Fibroblast of lung (primary cell): Measurements from ENCODE around the gene RAC3. TPM values are rescaled to one million over a fixed set of nuclear protein-coding genes. Genes with fewer than 3 reads are reported as not detected.

ENCODE experiments used
- DNase-seq, 2 donors: peaks; one replicate each; pipeline versions ENCODE4 v3.0.0 to v3.0.0-alpha.2; 2010; ENCODE audit warnings: low read depth in 2 of 2
- H2AFZ ChIP-seq: 2 replicates; pipeline ENCODE4 v1.5.1; 2012; ENCODE audit warnings: low read length, control low read depth, inconsistent platforms
- H3K27ac ChIP-seq: 2 replicates; pipeline ENCODE4 v1.5.1; 2011; ENCODE audit warnings: low read length, control low read depth; ENCODE audit not compliant: insufficient read depth
- H3K27me3 ChIP-seq: 2 replicates; pipeline ENCODE4 v1.5.1; 2011; ENCODE audit warnings: mild to moderate bottlenecking, low read length; ENCODE audit not compliant: control insufficient read depth, insufficient read depth
- H3K36me3 ChIP-seq: 2 replicates; pipeline ENCODE4 v1.5.1; 2011; ENCODE audit warnings: low read length; ENCODE audit not compliant: control insufficient read depth, insufficient read depth
- H3K4me1 ChIP-seq: 2 replicates; pipeline ENCODE4 v1.5.1; 2011; ENCODE audit warnings: low read length; ENCODE audit not compliant: control insufficient read depth, insufficient read depth; ENCODE audit errors: extremely low read depth
- H3K4me2 ChIP-seq: 2 replicates; pipeline ENCODE4 v1.5.1; 2011; ENCODE audit warnings: low read length, control low read depth; ENCODE audit not compliant: insufficient read depth; ENCODE audit errors: extremely low read depth
- H3K4me3 ChIP-seq, 4 experiments: fragments of 200-600 bp in 1 of 4; sonication (generic) in 1 of 4; replicated peaks in 1 of 4; 2 replicates each; pipeline ENCODE4 v1.5.1; 2011 to 2016; ENCODE audit warnings: low read length in 4 of 4, low read depth in 3 of 4, mild to moderate bottlenecking in 3 of 4, control low read depth in 2 of 4, inconsistent platforms in 1 of 4, mixed read lengths in 1 of 4; ENCODE audit not compliant: insufficient read depth in 1 of 4; ENCODE audit errors: control extremely low read depth in 1 of 4
- H3K79me2 ChIP-seq: 2 replicates; pipeline ENCODE4 v1.5.1; 2012; ENCODE audit warnings: mild to moderate bottlenecking, low read length, inconsistent platforms; ENCODE audit not compliant: control insufficient read depth, insufficient read depth
- H3K9ac ChIP-seq: 2 replicates; pipeline ENCODE4 v1.5.1; 2011; ENCODE audit warnings: mild to moderate bottlenecking, low read length, control low read depth; ENCODE audit not compliant: insufficient read depth
- H3K9me3 ChIP-seq: 2 replicates; pipeline ENCODE4 v1.5.1; 2012; ENCODE audit warnings: low read depth, low read length; ENCODE audit not compliant: control insufficient read depth, insufficient read depth
- H4K20me1 ChIP-seq: 2 replicates; pipeline ENCODE4 v1.5.1; 2011; ENCODE audit warnings: low read length; ENCODE audit not compliant: control insufficient read depth, insufficient read depth; ENCODE audit errors: extremely low read depth
- EZH2 ChIP-seq: IDR thresholded peaks from 2 replicates; pipeline ENCODE4 v1.5.1; 2012; ENCODE audit warnings: low read length, control low read depth, mild to moderate bottlenecking; ENCODE audit errors: missing control alignments
- polyA plus RNA-seq, 2 donors: library from polyadenylated mRNA; depleted of rRNA in 1 of 2; stranded (reverse) in 1 of 2; unstranded in 1 of 2; fragments of >200 nt; gene quantifications; 2 replicates each; pipeline ENCODE4 v1.2.1, GENCODE V29; 2011 to 2012; ENCODE audit warnings: missing spikeins in 1 of 2
- total RNA-seq: library from RNA; depleted of rRNA; stranded (reverse); fragments of >200 nt; gene quantifications from 2 replicates; pipeline ENCODE4 v1.2.1, GENCODE V29; 2014
- TF ChIP-seq, protein P1 (sequence below), 2 donors: IDR thresholded peaks in 1 of 2; conservative IDR thresholded peaks in 1 of 2; 1 replicate in 1 of 2; 2 replicates in 1 of 2; pipeline ENCODE4 v1.5.1; 2011 to 2012; ENCODE audit warnings: low read length in 2 of 2, control low read depth in 1 of 2, inconsistent platforms in 1 of 2, low read depth in 1 of 2, mild to moderate bottlenecking in 1 of 2

Gene RAC3
- total and polyA plus RNA-seq, 2 donors (not counting 1 experiment from before 2014, with no cell fraction given), result 4.3 to 6.6 TPM

DNA sequence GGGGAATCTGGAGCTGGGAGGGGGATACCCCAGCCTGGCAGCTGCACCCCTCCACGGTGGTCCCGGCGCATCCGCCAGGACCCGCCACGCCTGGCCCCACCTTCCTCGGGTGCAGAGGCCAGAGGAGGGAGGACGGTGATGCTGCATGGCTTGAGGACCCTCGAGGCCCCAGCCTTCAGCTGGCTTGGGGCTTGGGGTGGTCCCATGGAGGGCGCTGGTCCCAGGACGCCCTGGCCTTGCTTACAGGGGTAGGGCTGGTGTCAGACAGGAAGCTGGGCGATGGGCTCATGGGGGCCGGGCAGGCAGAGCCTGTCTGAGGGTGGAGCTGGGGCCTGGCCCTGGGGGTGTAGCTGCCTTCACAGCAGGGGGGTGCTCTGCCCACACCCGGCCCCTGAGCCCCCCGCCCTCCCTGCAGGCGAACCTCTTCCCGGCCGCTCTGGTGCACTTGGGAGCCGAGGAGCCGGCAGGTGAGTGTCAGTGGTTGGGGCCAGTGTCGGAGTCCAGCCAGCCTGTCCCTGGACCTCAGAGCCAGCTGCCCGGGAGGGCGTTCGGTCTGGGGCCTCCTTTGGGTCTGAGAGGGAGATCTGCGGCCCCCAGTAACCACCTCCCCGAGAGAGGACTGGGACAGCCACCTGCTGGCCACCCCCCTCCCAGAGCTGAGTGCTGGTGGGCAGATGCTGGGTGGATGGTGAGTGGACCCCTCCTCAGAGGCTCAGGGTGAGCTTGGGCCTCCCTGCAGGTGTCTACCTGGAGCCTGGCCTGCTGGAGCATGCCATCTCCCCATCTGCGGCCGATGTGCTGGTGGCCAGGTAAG lies 15.2 kb upstream of the RAC3 start:
- no peak overlapping the region for H3K27ac ChIP-seq
- H3K4me1 ChIP-seq, result peaks cover 1% of the 10 kb centered on the region
- peaks cover 1% of the 10 kb centered on the region for H3K79me2 ChIP-seq
- H3K27me3 ChIP-seq, result no peaks in the 10 kb centered on the region
- no peak for DNase-seq
- peaks cover 4% of the 10 kb centered on the region for H3K36me3 ChIP-seq
- H4K20me1 ChIP-seq, result no peaks in the 10 kb centered on the region
- TF ChIP-seq, protein P1, sequence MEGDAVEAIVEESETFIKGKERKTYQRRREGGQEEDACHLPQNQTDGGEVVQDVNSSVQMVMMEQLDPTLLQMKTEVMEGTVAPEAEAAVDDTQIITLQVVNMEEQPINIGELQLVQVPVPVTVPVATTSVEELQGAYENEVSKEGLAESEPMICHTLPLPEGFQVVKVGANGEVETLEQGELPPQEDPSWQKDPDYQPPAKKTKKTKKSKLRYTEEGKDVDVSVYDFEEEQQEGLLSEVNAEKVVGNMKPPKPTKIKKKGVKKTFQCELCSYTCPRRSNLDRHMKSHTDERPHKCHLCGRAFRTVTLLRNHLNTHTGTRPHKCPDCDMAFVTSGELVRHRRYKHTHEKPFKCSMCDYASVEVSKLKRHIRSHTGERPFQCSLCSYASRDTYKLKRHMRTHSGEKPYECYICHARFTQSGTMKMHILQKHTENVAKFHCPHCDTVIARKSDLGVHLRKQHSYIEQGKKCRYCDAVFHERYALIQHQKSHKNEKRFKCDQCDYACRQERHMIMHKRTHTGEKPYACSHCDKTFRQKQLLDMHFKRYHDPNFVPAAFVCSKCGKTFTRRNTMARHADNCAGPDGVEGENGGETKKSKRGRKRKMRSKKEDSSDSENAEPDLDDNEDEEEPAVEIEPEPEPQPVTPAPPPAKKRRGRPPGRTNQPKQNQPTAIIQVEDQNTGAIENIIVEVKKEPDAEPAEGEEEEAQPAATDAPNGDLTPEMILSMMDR (conservative IDR thresholded peaks at IDR 0.05 in 1 of 2, IDR thresholded peaks at IDR 0.05 in 1 of 2; ENCODE audit: low read depth in 1 of 2, low read length in 2 of 2), result no peak
- TF ChIP-seq EZH2, result no peak
- H3K9ac ChIP-seq, result no peak overlapping the region
- no peak overlapping the region for H3K4me2 ChIP-seq
- H3K4me3 ChIP-seq, result no peak overlapping the region
- H2AFZ ChIP-seq, result no peak overlapping the region
- no peaks in the 10 kb centered on the region for H3K9me3 ChIP-seq

DNA sequence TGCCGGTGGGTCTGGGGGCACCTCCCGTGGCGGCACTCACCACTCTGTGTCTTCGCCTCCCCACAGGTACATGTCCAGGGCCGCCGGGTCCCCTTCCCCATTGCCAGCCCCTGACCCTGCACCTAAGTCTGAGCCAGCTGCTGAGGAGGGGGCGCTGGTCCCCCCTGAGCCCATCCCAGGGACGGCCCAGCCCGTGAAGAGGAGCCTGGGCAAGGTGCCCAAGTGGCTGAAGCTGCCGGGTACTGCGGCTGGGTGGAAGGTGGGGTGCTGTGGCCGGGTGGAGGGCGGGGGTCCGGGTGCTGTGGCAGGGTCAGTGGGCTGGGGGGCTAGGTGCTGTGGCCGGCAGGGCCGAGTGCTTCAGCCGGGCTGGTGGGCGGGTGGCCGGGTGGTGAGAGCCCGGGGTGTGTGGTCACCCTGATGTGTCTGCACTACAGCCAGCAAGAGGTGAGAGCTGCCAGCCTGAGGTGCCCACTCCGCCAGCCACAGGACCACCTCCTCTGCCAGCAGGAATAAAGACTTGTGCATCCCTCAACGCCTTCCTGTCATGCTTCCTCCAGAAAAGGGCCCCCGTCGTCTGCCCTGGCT lies 14.5 kb upstream of the RAC3 start:
- Histone ChIP-seq H3K4me1 (peaks cover 7% of the 10 kb centered on the region), H3K4me2 (no peak overlapping the region), H3K27ac (no peak overlapping the region), H3K4me3 (no peak overlapping the region), H2AFZ (no peak overlapping the region), H3K36me3 (peaks cover 4% of the 10 kb centered on the region), H3K79me2 (peaks cover 5% of the 10 kb centered on the region), H4K20me1 (no peaks in the 10 kb centered on the region), H3K27me3 (no peaks in the 10 kb centered on the region), H3K9me3 (no peaks in the 10 kb centered on the region), H3K9ac (no peak overlapping the region)
- TF ChIP-seq, protein P1 (conservative IDR thresholded peaks at IDR 0.05 in 1 of 2, IDR thresholded peaks at IDR 0.05 in 1 of 2; ENCODE audit: low read depth in 1 of 2, low read length in 2 of 2), result no peak
- no peak for TF ChIP-seq EZH2
- DNase-seq, result no peak

DNA sequence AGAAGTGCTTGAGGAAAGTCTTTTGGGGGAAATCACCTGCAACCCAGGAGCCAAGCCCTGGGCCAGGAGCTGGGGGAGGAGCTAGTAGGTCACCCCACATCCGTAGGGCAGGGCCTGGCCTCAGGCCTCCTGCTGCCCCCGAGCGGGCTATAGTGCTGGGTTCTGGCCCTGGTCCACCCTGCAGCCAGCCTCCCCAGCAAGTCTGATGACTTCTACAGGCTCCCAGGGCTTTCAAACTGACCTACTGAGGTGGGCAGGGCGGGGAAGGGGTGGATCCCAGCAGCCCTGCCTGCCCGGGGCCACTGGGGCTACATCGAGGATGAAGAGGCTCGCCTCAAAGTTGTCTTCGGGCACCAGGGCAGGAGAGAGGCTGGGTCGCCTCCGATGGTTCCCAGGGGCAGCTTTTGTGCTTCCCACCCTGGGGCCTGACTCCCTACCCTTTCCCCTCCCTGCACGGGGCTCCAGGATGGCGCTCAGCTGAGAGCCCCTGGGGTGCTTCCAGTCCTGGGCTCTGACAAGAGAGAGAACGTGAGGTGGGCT lies 13.8 kb upstream of the RAC3 start:
- DNase-seq, result no peak
- no peak overlapping the region for H3K4me2 ChIP-seq
- no peak overlapping the region for H3K27ac ChIP-seq
- no peaks in the 10 kb centered on the region for H4K20me1 ChIP-seq
- no peaks in the 10 kb centered on the region for H3K9me3 ChIP-seq
- H3K79me2 ChIP-seq, result peaks cover 7% of the 10 kb centered on the region
- H3K4me1 ChIP-seq, result peaks cover 7% of the 10 kb centered on the region
- H3K4me3 ChIP-seq, result no peak overlapping the region
- TF ChIP-seq, protein P1 (conservative IDR thresholded peaks at IDR 0.05 in 1 of 2, IDR thresholded peaks at IDR 0.05 in 1 of 2; ENCODE audit: low read depth in 1 of 2, low read length in 2 of 2), result no peak
- TF ChIP-seq EZH2, result no peak
- H3K27me3 ChIP-seq, result no peaks in the 10 kb centered on the region
- H2AFZ ChIP-seq, result no peak overlapping the region
- peaks cover 4% of the 10 kb centered on the region for H3K36me3 ChIP-seq
- H3K9ac ChIP-seq, result no peak overlapping the region
